ENCODE results near the gene PMM2.

Gene PMM2

GRCh38 chr16:8887952-8888560 is 90.4 kb downstream of the PMM2 start:
- no peak for DNase-seq (ENCODE audit: low read depth)

- DNase-seq (ENCODE audit: low read depth), result no peak
These were observed 91.6 kb downstream of the PMM2 start for GRCh38 chr16:8888951-8889892.

GRCh38 chr16:8889893-8890548 is 92.4 kb downstream of the PMM2 start:
- DNase-seq (ENCODE audit: low read depth), result no peak

- no peak for DNase-seq (ENCODE audit: low read depth)
These were observed 92.9 kb downstream of the PMM2 start for GRCh38 chr16:8890549-8890921.

GRCh38 chr16:8892101-8892575 is 94.5 kb downstream of the PMM2 start:
- DNase-seq (ENCODE audit: low read depth), result no peak

DNA sequence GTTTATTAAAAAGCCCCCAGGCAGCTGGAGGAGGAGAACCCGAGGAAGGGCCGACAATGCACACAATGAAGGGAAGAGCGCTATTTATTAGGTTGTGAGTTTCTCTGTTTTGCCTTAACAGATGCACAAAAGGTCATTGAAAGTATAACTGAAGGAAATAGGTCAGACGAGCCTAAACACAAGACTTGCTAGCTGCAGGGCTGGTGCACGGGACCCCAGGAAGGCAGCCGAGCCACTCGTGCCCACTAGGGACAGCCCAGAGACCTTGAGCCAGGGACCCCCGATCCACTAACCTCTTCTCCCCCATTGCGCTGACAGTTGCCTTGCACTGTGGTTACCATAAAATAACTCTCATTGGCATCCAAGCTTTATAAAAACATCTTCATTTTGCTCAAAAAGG is 95.8 kb downstream of the PMM2 start:
- no peak for DNase-seq (ENCODE audit: low read depth)

DNA sequence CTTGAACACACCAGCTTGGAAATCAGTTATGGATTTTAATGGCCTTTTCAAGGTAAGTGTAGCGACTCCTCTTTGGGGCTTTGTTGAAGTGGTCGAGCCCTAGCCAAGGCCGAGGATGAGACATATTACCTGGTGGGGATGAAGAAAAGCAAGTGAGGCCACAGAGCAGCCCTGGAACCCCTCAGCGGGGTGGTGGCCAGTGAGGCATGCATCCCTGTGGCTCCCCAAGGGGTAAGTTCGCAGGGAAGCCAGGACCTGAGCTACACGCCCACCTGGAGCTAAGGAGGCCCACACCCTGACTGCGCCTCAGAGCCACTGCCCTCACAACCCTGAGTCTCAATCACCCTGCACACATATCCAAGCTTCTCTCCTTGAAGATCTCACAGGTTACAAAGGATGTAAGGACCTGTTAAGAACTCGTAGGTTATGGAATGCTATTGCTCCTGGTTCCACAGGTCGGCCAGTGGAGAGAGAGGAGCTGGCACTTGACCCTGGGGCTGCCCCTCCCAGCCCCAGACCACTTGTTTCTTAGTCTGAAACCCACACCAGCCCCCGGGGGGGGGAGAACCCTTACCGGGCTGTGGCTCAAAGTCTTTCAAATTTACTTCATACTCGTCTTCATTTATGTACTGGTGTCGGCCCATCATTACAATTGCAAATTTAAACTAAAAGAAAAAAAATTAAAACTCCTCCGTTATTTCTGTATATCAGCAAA is 96.5 kb downstream of the PMM2 start:
- no peak for DNase-seq (ENCODE audit: low read depth)

- DNase-seq (ENCODE audit: low read depth), result no peak
These were observed 97.2 kb downstream of the PMM2 start for GRCh38 chr16:8894736-8895334.

- no peak for DNase-seq (ENCODE audit: low read depth)
These were observed 101.2 kb downstream of the PMM2 start for GRCh38 chr16:8898660-8899318.

Data from stimulated activated CD4-positive, alpha-beta T cell treated with anti-CD3 and anti-CD28 coated beads, Interleukin-2, amount 100 ng/mL, for 4 hours (primary cell).